Stimulated activated CD8-positive, alpha-beta memory T cell treated with anti-CD3 and anti-CD28 coated beads, Interleukin-7, amount 100 ng/mL, for 48 hours (primary cell): Measurements from ENCODE around the gene PHF1.

Experiments used
- DNase-seq, 2 donors: peaks; one replicate each; pipeline ENCODE4 v3.0.0-alpha.2; 2020; ENCODE audit warnings: low read depth in 1 of 2; ENCODE audit errors: extremely low read depth in 1 of 2

PHF1 gene

DNA sequence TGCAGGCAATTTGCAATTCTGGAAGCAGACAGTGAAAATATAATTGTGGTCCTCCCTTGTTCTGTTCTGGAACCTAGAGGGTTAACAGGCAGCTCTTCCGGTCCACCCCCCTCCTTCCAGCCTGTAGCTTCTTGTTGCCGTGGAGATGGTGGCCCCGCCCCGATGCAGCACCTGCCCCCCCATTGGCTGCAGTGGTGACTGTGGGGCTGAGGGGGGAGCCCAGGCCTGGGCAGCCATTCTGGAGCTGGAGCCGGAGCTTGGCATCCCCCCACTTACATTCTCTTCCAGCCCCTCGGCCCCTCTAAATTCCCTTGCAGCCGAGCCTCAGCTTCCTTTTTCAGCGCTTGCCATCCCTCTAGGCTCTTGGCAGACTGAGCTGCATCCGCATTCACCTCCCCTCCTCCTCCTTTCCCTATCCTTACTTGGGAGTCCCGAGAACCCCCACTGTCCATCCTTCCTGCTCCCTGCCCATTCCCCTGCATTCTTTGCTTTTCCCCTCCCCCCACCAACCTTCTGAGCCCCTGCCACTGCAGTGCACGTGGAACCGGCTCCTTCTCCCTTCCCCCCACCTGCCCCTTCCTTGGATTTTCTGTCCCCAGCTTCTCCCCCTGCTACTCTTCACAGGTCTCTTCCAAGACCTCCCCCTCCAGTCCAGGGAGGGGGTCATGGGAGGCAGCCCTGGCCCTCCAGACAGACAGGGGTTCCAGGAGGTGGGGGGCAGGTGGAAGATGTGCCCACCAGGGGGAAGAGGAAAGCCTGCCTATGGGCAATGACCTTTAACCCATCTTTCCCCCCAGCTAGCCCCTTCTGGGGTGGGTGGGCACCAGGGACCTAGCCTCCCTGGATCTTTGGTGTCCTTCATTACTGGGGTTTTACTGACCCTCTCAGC lies 20.4 kb downstream of the PHF1 start:
- peak; percentile 69 to 71 for DNase-seq

GRCh38 chr6:33431880-33432541 lies 21.2 kb downstream of the PHF1 start:
- no peak for DNase-seq

GRCh38 chr6:33432546-33432945 lies 21.7 kb downstream of the PHF1 start:
- DNase-seq, result no peak

DNA sequence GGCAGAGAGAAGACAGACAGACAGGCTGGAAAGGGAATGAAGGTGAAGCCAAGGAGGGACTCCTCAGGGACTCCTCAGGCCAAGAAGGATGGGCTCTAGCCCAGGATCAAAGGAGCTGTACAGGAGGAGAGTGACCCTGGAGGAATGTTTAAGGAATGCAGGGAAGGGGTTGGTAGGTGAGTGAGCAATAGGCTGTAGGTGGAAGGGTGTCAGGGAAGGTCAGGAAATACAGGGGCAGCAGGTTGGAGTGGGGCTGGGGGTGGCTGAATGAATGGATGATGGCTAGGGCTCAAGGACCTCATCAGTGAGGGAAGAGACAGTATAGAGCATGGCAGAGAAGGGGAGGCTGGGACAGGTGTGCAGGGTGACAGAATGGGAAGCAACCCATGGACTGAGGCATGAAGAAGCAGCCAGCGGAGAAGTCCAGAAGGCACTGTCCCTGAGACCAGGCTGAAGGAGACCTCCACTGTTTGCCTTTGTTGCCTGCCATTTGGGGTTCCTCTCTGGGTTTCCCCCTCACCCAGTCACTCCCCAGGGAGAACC lies 22.3 kb downstream of the PHF1 start:
- no peak for DNase-seq

GRCh38 chr6:33433544-33434191 lies 22.9 kb downstream of the PHF1 start:
- no peak for DNase-seq

- DNase-seq, result no peak
Measured at GRCh38 chr6:33434961-33435360, 24.1 kb downstream of the PHF1 start.

DNA sequence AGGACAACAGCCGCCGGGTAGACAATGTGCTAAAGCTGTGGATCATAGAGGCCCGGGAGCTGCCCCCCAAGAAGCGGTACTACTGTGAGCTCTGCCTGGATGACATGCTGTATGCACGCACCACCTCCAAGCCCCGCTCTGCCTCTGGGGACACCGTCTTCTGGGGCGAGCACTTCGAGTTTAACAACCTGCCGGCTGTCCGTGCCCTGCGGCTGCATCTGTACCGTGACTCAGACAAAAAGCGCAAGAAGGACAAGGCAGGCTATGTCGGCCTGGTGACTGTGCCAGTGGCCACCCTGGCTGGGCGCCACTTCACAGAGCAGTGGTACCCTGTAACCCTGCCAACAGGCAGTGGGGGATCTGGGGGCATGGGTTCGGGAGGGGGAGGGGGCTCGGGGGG lies 26.9 kb downstream of the PHF1 start:
- DNase-seq, result no peak

DNA sequence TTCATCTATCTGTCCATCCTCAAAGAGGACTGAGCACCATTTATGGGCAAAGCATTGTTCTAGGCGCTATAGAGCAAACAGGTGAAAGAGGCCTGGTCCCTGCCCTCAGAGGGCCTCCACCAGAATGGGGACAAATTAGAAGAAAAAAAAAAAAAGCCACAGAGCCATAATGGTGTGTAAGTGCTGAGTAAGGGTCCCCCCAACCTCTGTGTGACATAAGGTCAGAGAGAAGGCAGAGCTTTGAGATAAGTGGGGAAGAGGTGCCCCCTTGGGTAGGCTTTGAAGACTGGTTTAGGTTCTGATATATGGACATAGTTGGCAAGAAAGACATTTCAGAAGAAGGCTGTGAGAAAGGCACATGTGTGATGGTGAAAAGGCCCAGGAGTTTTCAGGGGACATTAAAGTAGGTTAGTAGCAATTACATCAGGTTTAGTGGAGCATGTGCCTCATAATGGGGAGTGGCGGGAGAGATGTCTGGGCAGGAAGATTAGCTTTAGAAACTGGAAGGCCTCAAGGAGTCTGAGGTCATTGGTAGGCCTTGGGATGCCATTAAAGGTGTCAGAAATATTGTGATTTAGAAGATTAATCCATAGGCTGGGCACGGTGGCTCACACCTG lies 28.3 kb downstream of the PHF1 start:
- no peak for DNase-seq

- no peak for DNase-seq
Measured at GRCh38 chr6:33439956-33440648, 29.3 kb downstream of the PHF1 start.

DNA sequence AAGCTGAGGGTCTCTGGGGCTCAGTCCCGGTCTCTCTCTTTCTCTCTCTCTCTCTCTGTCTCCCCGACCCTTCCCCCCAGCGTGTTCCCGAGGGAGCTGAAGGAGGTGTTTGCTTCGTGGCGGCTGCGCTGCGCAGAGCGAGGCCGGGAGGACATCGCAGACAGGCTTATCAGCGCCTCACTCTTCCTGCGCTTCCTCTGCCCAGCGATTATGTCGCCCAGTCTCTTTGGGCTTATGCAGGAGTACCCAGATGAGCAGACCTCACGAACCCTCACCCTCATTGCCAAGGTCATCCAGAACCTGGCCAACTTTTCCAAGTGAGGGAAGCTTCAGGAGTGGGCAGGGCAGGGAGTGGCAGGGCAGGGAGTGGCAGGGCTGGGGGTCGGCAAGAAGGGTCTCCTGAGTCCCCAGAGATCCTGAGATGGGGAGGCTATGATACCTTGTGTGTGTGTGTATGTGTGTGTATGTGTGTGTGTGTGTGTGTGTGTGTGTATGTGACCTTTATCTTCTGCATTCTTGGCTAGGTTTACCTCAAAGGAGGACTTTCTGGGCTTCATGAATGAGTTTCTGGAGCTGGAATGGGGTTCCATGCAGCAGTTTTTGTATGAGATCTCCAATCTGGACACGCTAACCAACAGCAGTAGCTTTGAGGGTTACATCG lies 30.0 kb downstream of the PHF1 start:
- DNase-seq, result no peak

DNA sequence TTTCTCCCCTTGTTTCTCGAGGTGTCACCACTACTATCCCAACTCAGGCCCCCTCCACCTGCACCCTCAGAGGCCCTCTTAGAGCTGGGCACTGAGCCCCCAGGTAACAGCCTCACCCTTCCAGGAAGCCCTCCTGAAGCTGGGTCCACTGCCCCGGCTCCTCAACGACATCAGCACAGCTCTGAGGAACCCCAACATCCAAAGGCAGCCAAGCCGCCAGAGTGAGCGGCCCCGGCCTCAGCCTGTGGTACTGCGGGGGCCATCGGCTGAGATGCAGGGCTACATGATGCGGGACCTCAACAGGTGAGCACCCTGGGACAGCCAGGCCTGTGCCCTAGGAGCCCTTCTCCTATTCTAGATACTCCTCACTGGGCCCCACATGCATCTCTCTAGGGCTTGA lies 30.6 kb downstream of the PHF1 start:
- no peak for DNase-seq

DNA sequence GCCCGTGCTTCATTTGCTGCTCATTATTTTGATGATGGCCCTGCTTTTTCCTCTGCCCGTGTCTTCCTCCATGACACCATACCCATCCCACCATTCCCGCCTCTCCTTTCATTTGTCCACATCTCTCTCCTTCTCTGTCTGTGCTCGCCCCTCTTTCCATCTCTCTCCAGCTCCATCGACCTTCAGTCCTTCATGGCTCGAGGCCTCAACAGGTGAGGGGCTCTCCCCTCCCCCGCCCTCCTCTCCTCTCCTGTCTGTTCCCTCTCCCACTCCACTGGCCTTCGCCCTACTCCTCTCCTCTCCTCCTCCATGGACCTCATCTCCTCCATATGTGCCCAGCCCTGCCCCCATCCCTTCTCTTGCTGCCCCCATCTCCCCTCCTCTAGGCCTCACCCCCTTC lies 31.5 kb downstream of the PHF1 start:
- DNase-seq, result no peak

- DNase-seq, result no peak
Measured at GRCh38 chr6:33443025-33443424, 32.2 kb downstream of the PHF1 start.

DNA sequence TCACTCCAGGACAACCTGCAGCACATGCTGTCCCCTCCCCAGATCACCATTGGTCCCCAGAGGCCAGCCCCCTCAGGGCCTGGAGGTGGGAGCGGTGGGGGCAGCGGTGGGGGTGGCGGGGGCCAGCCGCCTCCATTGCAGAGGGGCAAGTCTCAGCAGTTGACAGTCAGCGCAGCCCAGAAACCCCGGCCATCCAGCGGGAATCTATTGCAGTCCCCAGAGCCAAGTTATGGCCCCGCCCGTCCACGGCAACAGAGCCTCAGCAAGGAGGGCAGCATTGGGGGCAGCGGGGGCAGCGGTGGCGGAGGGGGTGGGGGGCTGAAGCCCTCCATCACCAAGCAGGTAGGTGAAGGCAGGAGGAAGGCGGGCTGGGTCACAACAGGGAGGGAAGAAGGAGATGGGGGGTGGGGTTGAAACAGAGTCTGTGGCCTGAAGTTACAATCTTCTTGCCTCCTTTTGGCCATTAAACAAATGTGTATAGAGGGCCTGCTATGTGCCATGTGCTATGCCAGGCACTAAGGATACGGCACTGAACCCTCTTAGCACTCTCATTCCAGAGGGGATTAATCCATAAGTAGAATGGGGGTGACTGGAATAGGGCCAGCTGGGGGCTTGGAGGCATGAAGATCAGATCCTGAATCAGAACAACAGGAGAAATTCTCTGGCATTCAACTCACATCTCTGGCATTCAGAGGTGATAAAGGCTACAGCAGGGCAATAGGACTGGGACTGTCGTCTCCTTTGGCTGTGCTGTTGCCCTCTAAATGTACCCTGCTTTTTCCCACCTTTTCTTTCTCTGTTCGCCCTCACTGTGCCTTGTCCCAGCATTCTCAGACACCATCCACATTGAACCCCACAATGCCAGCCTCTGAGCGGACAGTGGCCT lies 33.0 kb downstream of the PHF1 start:
- DNase-seq, result no peak

GRCh38 chr6:33445119-33445603 lies 34.3 kb downstream of the PHF1 start:
- DNase-seq, result no peak

GRCh38 chr6:33446356-33446755 lies 35.5 kb downstream of the PHF1 start:
- no peak for DNase-seq

DNA sequence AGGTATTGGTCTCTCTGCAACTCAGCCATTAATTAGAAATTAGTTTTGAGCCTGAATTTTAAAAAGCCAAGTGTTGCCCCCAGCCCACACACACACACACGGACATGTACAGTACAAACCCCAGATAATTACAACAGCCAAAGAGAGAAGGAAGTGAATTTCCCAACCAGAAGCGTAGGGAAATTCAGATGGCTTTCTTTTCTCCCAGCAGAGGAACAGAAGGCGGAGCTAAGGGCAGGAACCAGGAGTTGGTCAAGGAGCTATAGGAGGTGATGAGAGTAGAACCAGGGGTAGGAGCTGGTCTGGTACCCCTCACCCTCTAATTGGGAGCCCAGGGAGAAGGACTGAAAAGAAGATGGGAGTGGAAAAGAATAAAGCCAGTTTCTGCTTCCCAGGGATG lies 39.6 kb downstream of the PHF1 start:
- DNase-seq, result no peak

- DNase-seq, result no peak
Measured at GRCh38 chr6:33451606-33452005, 40.8 kb downstream of the PHF1 start.

- DNase-seq, result no peak
Measured at GRCh38 chr6:33452496-33452895, 41.7 kb downstream of the PHF1 start.
